Muscle of back (tissue), 11 donors: ENCODE data around the gene TRMT44. TPM values are rescaled to one million over a fixed set of nuclear protein-coding genes. Genes with fewer than 3 reads are reported as not detected.
"Not testable (repeated sequence)": the region's sequence is repeated elsewhere in the genome, so short reads cannot be mapped to it uniquely, and the experiment has no call there.

Experiments
- DNase-seq, 3 donors: peaks; one replicate each; pipeline versions ENCODE4 v3.0.0 to v3.0.0-alpha.2; 2013
- polyA plus RNA-seq, 10 donors: library from polyadenylated mRNA; unstranded; fragments of 120-200 nt; gene quantifications; one replicate each; pipeline ENCODE4 v1.2.1, GENCODE V29; 2013; ENCODE audit not compliant: insufficient read length in 10 of 10

TRMT44 gene
- polyA plus RNA-seq, 10 donors = 7.9 to 12.9 (median 10.4) TPM

GRCh38 chr4:8406887-8407286 lies 33.7 kb upstream of the TRMT44 start:
- not testable (repeated sequence) for DNase-seq

- no peak for DNase-seq
These were observed 33.3 kb upstream of the TRMT44 start for GRCh38 chr4:8407316-8407715.

- DNase-seq = no peak
These were observed 32.8 kb upstream of the TRMT44 start for GRCh38 chr4:8407756-8408155.

- DNase-seq = peak; percentile 58 to 88 (median 76)
These were observed 31.1 kb upstream of the TRMT44 start for GRCh38 chr4:8409264-8410065.

GRCh38 chr4:8410066-8410625 lies 30.4 kb upstream of the TRMT44 start:
- no peak for DNase-seq

GRCh38 chr4:8410641-8411271 lies 29.8 kb upstream of the TRMT44 start:
- DNase-seq = peak in 2 of 3 donors; percentile 59 to 73

- no peak for DNase-seq
These were observed 29.0 kb upstream of the TRMT44 start for GRCh38 chr4:8411351-8412180.

- DNase-seq = no peak
These were observed 28.3 kb upstream of the TRMT44 start for GRCh38 chr4:8412288-8412687.

GRCh38 chr4:8414377-8414776 lies 26.2 kb upstream of the TRMT44 start:
- DNase-seq = no peak

- DNase-seq = no peak
These were observed 23.4 kb upstream of the TRMT44 start for GRCh38 chr4:8417071-8417614.

GRCh38 chr4:8419222-8420041 lies 21.1 kb upstream of the TRMT44 start:
- no peak for DNase-seq

- not testable (repeated sequence) for DNase-seq
These were observed 20.4 kb upstream of the TRMT44 start for GRCh38 chr4:8420151-8420550.

GRCh38 chr4:8422327-8422726 lies 18.2 kb upstream of the TRMT44 start:
- DNase-seq = no peak

- DNase-seq = no peak
These were observed 17.8 kb upstream of the TRMT44 start for GRCh38 chr4:8422786-8423185.

- no peak for DNase-seq
These were observed 13.3 kb upstream of the TRMT44 start for GRCh38 chr4:8427262-8427661.

GRCh38 chr4:8427761-8428287 lies 12.8 kb upstream of the TRMT44 start:
- DNase-seq = peak; percentile 61 to 82 (median 69)

GRCh38 chr4:8428288-8429097 lies 12.1 kb upstream of the TRMT44 start:
- peak; percentile 83 to 95 (median 89) for DNase-seq

- DNase-seq = no peak
These were observed 9.0 kb upstream of the TRMT44 start for GRCh38 chr4:8431553-8431952.

- DNase-seq = no peak
These were observed 7.4 kb upstream of the TRMT44 start for GRCh38 chr4:8433136-8433535.
